22Rv1 (cell line): ENCODE data around the gene JUP.

Source experiments
- ZFX ChIP-seq: fragments of 450-650 bp; IDR thresholded peaks from 2 replicates; pipeline ENCODE4 v1.6.1; 2017; ENCODE audit warnings: antibody characterized with exemption, borderline replicate concordance
- TF ChIP-seq, protein P1 (sequence below): fragments of 450-650 bp; IDR thresholded peaks from 2 replicates; pipeline ENCODE4 v1.5.1; 2017; ENCODE audit warnings: mild to moderate bottlenecking

DNA sequence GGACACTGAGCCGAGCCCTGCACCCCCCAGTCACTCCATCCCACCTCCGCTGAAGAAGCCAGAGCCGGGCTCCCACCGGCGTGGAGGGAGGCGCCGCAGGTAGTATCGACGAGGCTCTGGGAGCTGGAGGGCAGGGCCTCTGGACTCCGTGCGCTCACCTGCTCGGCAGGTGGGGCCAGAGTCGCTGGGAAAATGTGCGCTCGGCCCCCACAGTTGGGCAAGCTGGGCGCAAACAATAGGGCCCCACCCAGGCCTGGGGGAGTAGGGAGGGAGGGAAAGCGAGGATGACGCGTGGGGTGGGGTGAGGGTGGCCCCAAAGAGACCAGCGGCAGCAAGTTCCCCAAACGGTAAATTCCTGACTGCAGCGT lies 668 bp downstream of the JUP start:
- TF ChIP-seq, protein P1, sequence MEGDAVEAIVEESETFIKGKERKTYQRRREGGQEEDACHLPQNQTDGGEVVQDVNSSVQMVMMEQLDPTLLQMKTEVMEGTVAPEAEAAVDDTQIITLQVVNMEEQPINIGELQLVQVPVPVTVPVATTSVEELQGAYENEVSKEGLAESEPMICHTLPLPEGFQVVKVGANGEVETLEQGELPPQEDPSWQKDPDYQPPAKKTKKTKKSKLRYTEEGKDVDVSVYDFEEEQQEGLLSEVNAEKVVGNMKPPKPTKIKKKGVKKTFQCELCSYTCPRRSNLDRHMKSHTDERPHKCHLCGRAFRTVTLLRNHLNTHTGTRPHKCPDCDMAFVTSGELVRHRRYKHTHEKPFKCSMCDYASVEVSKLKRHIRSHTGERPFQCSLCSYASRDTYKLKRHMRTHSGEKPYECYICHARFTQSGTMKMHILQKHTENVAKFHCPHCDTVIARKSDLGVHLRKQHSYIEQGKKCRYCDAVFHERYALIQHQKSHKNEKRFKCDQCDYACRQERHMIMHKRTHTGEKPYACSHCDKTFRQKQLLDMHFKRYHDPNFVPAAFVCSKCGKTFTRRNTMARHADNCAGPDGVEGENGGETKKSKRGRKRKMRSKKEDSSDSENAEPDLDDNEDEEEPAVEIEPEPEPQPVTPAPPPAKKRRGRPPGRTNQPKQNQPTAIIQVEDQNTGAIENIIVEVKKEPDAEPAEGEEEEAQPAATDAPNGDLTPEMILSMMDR: no peak
- no peak for TF ChIP-seq ZFX
